Astrocyte (in vitro differentiated cells and primary cell): ENCODE data around the gene CCDC80.

Source experiments
- CTCF ChIP-seq: IDR thresholded peaks from 2 replicates; pipeline ENCODE4 v1.5.1; 2011; ENCODE audit warnings: low read depth, mild to moderate bottlenecking, inconsistent platforms, low read length, moderate library complexity; ENCODE audit not compliant: insufficient read depth
- EZH2 ChIP-seq: IDR thresholded peaks from 2 replicates; pipeline ENCODE4 v1.6.1; 2012; ENCODE audit warnings: mild to moderate bottlenecking, low read length, inconsistent platforms; ENCODE audit not compliant: insufficient read depth

GRCh38 chr3:112550859-112551258, 90.1 kb downstream of the CCDC80 start:
- no peak for TF ChIP-seq EZH2
- TF ChIP-seq CTCF = no peak
